ENCODE data around the gene OXLD1.
A peak's percentile ranks its signal among the peaks of the same experiment; 100 is the strongest.

The OXLD1 gene

DNA sequence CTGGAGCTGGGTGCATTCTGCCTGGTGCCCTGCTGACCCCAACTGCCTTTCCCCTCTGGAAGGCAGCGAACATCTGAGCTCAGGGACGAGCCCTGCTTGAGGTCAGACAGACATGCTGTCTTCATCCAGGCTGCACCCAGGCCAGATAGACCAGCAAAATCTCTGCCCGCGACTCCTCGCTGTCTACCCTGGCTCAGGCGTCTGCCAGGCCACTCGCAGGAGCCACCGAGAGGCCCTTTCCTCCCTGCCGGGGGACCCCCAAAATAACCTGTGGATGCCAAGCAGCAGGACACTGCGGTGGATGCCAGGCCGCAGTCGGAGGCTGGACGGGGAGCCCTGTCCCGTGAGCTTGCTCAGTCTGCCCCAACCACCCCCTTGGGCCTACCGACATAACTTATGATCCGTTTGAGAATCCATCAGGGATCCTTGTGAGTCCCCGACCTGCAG lies 42.4 kb upstream of the OXLD1 start:
- peaks cover 36 to 39% of the 10 kb centered on the region in 2 donors for H3K4me1 ChIP-seq (ENCODE audit: control insufficient read depth in 1 of 2, insufficient read depth in 2 of 2, low read length in 2 of 2)
- peaks cover 8 to 38% of the 10 kb centered on the region in 2 donors for H3K36me3 ChIP-seq (ENCODE audit: control insufficient read depth in 1 of 2, insufficient read depth in 2 of 2, low read length in 2 of 2)
- no peaks in the 10 kb centered on the region for H3K27me3 ChIP-seq (ENCODE audit: control insufficient read depth in 1 of 2, insufficient read depth in 2 of 2, low read length in 2 of 2)
- H3K4me3 ChIP-seq (ENCODE audit: low read depth in 1 of 2, low read length in 2 of 2): no peak overlapping the region
- H3K27ac ChIP-seq (ENCODE audit: low read depth, low read length): no peak overlapping the region
- H3K9ac ChIP-seq (ENCODE audit: low read depth in 1 of 2, low read length in 2 of 2): no peak overlapping the region
- H3K9me3 ChIP-seq (ENCODE audit: control insufficient read depth in 1 of 2, low read length in 2 of 2): no peaks in the 10 kb centered on the region

GRCh38 chr17:81707725-81708646 lies 41.6 kb upstream of the OXLD1 start:
- H3K4me3 ChIP-seq (ENCODE audit: low read depth in 1 of 2, low read length in 2 of 2): no peak overlapping the region
- no peaks in the 10 kb centered on the region for H3K9me3 ChIP-seq (ENCODE audit: control insufficient read depth in 1 of 2, low read length in 2 of 2)
- no peak overlapping the region for H3K9ac ChIP-seq (ENCODE audit: low read depth in 1 of 2, low read length in 2 of 2)
- H3K4me1 ChIP-seq (ENCODE audit: control insufficient read depth in 1 of 2, insufficient read depth in 2 of 2, low read length in 2 of 2): peaks cover 30 to 32% of the 10 kb centered on the region in 2 donors
- H3K27me3 ChIP-seq (ENCODE audit: control insufficient read depth in 1 of 2, insufficient read depth in 2 of 2, low read length in 2 of 2): no peaks in the 10 kb centered on the region
- H3K27ac ChIP-seq (ENCODE audit: low read depth, low read length): no peak overlapping the region
- peaks cover 8 to 38% of the 10 kb centered on the region in 2 donors for H3K36me3 ChIP-seq (ENCODE audit: control insufficient read depth in 1 of 2, insufficient read depth in 2 of 2, low read length in 2 of 2)

DNA sequence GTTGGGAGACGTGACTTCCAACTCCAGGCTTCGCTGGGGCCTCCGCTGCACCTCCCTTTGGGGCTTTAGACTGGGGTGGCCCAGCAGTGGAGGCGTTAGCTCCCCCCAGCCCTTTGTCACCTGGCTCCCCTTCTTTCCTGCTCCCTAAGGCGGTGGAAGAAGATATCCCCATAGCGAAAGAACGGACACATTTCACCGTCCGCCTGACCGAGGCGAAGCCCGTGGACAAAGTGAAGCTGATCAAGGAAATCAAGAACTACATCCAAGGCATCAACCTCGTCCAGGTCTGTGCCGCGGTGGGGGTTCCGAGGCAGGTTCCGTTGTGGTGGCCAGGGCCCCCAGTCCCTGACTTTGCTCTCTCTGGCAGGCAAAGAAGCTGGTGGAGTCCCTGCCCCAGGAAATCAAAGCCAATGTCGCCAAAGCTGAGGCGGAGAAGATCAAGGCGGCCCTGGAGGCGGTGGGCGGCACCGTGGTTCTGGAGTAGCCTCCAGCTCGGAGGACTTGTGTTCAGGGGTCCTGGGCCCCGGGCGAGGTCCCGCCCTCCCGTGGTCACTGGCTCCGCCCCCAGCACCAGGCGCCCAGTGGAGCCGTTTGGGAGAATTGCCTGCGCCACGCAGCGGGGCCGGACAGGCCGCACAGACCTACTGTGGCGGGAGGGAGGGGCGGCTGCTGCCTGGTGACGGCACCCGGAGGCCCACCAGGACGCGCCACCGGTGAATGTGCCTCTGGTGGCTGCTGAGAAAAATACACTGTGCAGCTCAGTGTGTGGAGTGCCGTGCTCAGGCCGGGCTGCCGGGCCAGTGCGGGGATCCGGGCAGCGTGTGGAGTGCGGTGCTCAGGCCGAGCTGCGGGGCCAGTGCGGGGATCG lies 40.6 kb upstream of the OXLD1 start:
- Histone ChIP-seq H3K27ac (ENCODE audit: low read depth, low read length) (no peak overlapping the region), H3K36me3 (ENCODE audit: control insufficient read depth in 1 of 2, insufficient read depth in 2 of 2, low read length in 2 of 2) (peaks cover 8 to 39% of the 10 kb centered on the region in 2 donors), H3K4me1 (ENCODE audit: control insufficient read depth in 1 of 2, insufficient read depth in 2 of 2, low read length in 2 of 2) (peaks cover 28 to 36% of the 10 kb centered on the region in 2 donors), H3K9ac (ENCODE audit: low read depth in 1 of 2, low read length in 2 of 2) (no peak overlapping the region), H3K4me3 (ENCODE audit: low read depth in 1 of 2, low read length in 2 of 2) (no peak overlapping the region), H3K27me3 (ENCODE audit: control insufficient read depth in 1 of 2, insufficient read depth in 2 of 2, low read length in 2 of 2) (no peaks in the 10 kb centered on the region), H3K9me3 (ENCODE audit: control insufficient read depth in 1 of 2, low read length in 2 of 2) (no peaks in the 10 kb centered on the region)

- H3K36me3 ChIP-seq (ENCODE audit: control insufficient read depth in 1 of 2, insufficient read depth in 2 of 2, low read length in 2 of 2): peaks cover 8 to 46% of the 10 kb centered on the region in 2 donors
- H3K4me1 ChIP-seq (ENCODE audit: control insufficient read depth in 1 of 2, insufficient read depth in 2 of 2, low read length in 2 of 2): peaks cover 33 to 42% of the 10 kb centered on the region in 2 donors
Observed at GRCh38 chr17:81706232-81706611, 39.8 kb upstream of the OXLD1 start.

GRCh38 chr17:81705518-81706231 lies 39.3 kb upstream of the OXLD1 start:
- Histone ChIP-seq H3K27ac (ENCODE audit: low read depth, low read length) (no peak overlapping the region), H3K9ac (ENCODE audit: low read depth in 1 of 2, low read length in 2 of 2) (no peak overlapping the region), H3K36me3 (ENCODE audit: control insufficient read depth in 1 of 2, insufficient read depth in 2 of 2, low read length in 2 of 2) (peaks cover 8 to 52% of the 10 kb centered on the region in 2 donors), H3K9me3 (ENCODE audit: control insufficient read depth in 1 of 2, low read length in 2 of 2) (no peaks in the 10 kb centered on the region), H3K4me1 (ENCODE audit: control insufficient read depth in 1 of 2, insufficient read depth in 2 of 2, low read length in 2 of 2) (peaks cover 33 to 42% of the 10 kb centered on the region in 2 donors), H3K4me3 (ENCODE audit: low read depth in 1 of 2, low read length in 2 of 2) (no peak overlapping the region), H3K27me3 (ENCODE audit: control insufficient read depth in 1 of 2, insufficient read depth in 2 of 2, low read length in 2 of 2) (no peaks in the 10 kb centered on the region)

More at GRCh38 chr17:81706232-81706611, 39.8 kb upstream of the OXLD1 start:
- no peak overlapping the region for H3K9ac ChIP-seq (ENCODE audit: low read depth in 1 of 2, low read length in 2 of 2)
- no peak overlapping the region for H3K27ac ChIP-seq (ENCODE audit: low read depth, low read length)
- no peaks in the 10 kb centered on the region for H3K9me3 ChIP-seq (ENCODE audit: control insufficient read depth in 1 of 2, low read length in 2 of 2)
- no peaks in the 10 kb centered on the region for H3K27me3 ChIP-seq (ENCODE audit: control insufficient read depth in 1 of 2, insufficient read depth in 2 of 2, low read length in 2 of 2)
- no peak overlapping the region for H3K4me3 ChIP-seq (ENCODE audit: low read depth in 1 of 2, low read length in 2 of 2)

DNA sequence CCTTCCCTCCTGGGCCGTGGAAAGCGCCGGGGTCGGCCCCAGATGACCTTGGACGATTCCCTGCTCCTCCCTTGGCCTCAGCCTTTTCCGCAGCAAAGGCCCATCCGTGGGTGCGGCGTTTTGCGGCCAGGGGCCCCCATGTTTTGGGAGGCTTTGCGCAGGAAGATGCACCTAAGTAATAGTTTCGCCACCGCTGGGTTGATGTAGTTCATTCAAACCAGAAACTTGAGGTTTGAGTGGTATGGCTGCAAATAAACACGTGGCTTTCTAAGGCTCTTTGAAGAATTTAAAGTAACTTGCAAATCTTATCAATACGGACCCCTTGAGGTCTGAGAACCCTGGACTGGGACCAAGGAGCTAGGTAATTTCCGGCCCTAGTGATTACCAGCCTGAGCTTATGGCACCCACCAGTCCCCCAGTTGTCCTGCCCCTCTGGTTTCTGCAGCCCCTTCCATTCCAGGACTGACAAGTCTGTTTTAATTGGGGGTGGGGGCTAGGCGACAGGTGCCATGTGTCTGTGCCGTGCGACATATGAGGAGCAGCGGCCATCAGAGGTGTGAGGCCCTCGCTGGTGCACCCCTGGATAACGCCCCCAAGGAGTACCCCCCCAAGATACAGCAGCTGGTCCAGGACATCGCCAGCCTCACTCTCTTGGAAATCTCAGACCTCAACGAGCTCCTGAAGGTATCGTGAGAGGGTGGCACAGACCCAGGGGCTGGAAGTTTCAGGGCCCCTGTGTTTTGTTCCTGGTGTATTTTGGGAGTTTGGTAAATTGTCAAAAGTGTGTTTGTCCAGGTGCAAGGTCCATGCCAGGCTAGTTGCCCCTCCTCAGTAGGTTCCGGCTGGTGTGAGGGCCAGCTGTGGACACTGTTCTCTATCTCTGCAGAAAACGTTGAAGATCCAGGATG lies 37.6 kb upstream of the OXLD1 start:
- Histone ChIP-seq H3K4me1 (ENCODE audit: control insufficient read depth in 1 of 2, insufficient read depth in 2 of 2, low read length in 2 of 2) (peaks cover 26 to 34% of the 10 kb centered on the region in 2 donors), H3K9me3 (ENCODE audit: control insufficient read depth in 1 of 2, low read length in 2 of 2) (no peaks in the 10 kb centered on the region), H3K27me3 (ENCODE audit: control insufficient read depth in 1 of 2, insufficient read depth in 2 of 2, low read length in 2 of 2) (no peaks in the 10 kb centered on the region), H3K4me3 (ENCODE audit: low read depth in 1 of 2, low read length in 2 of 2) (peak overlapping the region; percentile 92 to 97), H3K27ac (ENCODE audit: low read depth, low read length) (peak overlapping the region; percentile 89), H3K9ac (ENCODE audit: low read depth in 1 of 2, low read length in 2 of 2) (peak overlapping the region; percentile 96 to 99), H3K36me3 (ENCODE audit: control insufficient read depth in 1 of 2, insufficient read depth in 2 of 2, low read length in 2 of 2) (peaks cover 14 to 59% of the 10 kb centered on the region in 2 donors)

- peaks cover 20 to 61% of the 10 kb centered on the region in 2 donors for H3K36me3 ChIP-seq (ENCODE audit: control insufficient read depth in 1 of 2, insufficient read depth in 2 of 2, low read length in 2 of 2)
- peak within 1 kb of the TSS; percentile 92 to 97 for H3K4me3 ChIP-seq (ENCODE audit: low read depth in 1 of 2, low read length in 2 of 2)
Observed at GRCh38 chr17:81702934-81703746, 36.7 kb upstream of the OXLD1 start, which contains the start of gene MRPL12. TSS of gene MRPL12 (plus strand) at chr17:81703367. CDS start at chr17:81703502, 135 bp downstream.

GRCh38 chr17:81701288-81702071 lies 35.1 kb upstream of the OXLD1 start:
- Histone ChIP-seq H3K27me3 (ENCODE audit: control insufficient read depth in 1 of 2, insufficient read depth in 2 of 2, low read length in 2 of 2) (no peaks in the 10 kb centered on the region), H3K9me3 (ENCODE audit: control insufficient read depth in 1 of 2, low read length in 2 of 2) (no peaks in the 10 kb centered on the region), H3K4me3 (ENCODE audit: low read depth in 1 of 2, low read length in 2 of 2) (peak overlapping the region; percentile 92 to 97), H3K27ac (ENCODE audit: low read depth, low read length) (no peak overlapping the region), H3K9ac (ENCODE audit: low read depth in 1 of 2, low read length in 2 of 2) (peak overlapping the region; percentile 96 to 99), H3K4me1 (ENCODE audit: control insufficient read depth in 1 of 2, insufficient read depth in 2 of 2, low read length in 2 of 2) (peaks cover 26 to 34% of the 10 kb centered on the region in 2 donors), H3K36me3 (ENCODE audit: control insufficient read depth in 1 of 2, insufficient read depth in 2 of 2, low read length in 2 of 2) (peaks cover 24 to 61% of the 10 kb centered on the region in 2 donors)

More at GRCh38 chr17:81702934-81703746, 36.7 kb upstream of the OXLD1 start, which contains the start of gene MRPL12:
- H3K4me1 ChIP-seq (ENCODE audit: control insufficient read depth in 1 of 2, insufficient read depth in 2 of 2, low read length in 2 of 2): peaks cover 26 to 34% of the 10 kb centered on the region in 2 donors
- no peaks in the 10 kb centered on the region for H3K9me3 ChIP-seq (ENCODE audit: control insufficient read depth in 1 of 2, low read length in 2 of 2)
- H3K27me3 ChIP-seq (ENCODE audit: control insufficient read depth in 1 of 2, insufficient read depth in 2 of 2, low read length in 2 of 2): no peaks in the 10 kb centered on the region
- peak within 1 kb of the TSS; percentile 96 to 99 for H3K9ac ChIP-seq (ENCODE audit: low read depth in 1 of 2, low read length in 2 of 2)
- peak within 1 kb of the TSS; percentile 89 for H3K27ac ChIP-seq (ENCODE audit: low read depth, low read length)
